SKM-1 (cell line): ENCODE data around the gene HSF2BP.
"Not testable (repeated sequence)": the region's sequence is repeated elsewhere in the genome, so short reads cannot be mapped to it uniquely, and the experiment has no call there.

Experiments used
- DNase-seq: peaks from one replicate; lab custom pipeline; 2025; ENCODE audit not compliant: unreplicated experiment; lab: John Stamatoyannopoulos, UW

Gene HSF2BP

DNA sequence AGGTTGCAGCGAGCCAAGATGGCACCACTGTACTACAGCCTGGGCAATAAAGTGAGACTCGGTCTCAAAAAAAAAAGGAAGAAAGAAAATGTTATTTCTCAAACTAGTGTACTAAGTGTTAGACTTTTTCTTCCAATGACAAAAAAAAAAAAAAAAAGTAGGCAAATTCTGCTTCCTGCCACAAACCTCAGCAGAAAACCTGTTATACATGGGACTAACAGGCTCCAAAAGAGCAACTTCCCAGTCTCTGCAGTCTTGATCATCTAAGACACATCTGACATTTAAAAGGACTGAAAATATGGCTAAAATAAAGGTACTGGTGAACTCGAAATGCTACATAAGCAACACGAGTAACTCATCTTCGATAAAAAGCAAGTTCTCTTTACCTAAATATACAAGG, 59.6 kb downstream of the HSF2BP start:
- no peak for DNase-seq

DNA sequence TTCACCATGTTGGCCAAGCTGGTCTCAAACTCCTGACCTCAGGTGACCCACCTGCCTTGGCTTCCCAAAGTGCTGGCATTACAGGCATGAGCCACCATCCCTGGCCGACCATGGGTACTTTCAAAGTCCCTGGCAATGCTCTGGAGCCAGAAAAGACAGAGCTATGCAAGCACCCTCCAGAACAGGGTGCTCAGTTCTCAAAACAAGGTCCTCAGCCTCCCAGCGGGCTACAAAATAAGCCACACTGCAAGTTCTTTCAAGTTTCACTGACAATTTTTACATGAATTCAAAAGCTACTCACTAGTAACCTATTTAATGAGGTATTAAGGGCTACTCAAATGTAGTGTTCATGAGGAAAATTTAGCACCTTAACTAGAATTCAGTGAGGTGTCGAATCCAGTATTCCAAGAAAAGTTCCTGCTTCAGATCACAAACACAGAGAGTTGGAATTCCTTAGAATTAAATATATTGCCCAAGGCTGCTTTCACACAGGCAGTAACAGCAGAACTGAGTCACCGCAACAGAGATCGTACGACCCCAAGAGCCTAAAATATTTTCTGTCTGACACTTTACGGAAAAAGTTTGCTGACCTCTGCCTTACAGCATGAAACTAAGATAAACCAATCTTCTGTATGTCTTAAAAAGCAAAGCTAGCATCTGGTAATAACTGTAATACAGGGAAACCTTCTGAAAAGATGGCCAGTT, 60.7 kb downstream of the HSF2BP start:
- DNase-seq = no peak

DNA sequence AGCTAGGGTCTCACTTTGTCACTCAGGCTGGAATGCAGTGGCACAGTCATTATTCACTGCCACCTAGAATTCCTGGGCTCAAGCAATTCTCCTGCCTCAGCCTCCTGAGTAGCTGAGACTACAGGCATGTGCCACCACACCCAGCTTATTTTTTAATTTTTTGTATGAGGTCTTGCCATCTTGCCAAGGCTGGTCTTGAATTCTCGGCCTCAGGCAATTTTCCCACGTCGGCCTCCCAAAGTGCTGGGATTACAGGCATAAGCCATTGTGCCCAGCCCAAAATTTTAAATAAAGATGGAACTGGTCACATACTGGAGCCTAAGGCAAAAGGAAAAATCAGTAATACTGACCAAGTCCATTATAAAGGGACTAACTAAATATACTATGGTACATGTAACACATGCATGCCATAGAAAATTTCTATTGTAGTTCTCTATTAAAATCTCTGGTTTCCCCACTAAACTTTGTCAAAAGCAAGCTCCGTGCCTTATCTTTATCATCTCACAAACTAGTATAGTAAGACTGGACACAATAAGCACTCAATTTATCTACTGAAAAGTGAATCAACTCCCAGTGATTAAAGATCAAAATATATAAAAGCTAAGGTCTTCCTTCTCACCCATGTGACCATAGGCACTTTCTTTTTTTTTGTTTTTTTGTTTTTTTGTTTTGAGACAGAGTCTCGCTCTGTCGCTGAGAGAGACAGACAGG, 61.6 kb downstream of the HSF2BP start:
- DNase-seq = no peak

DNA sequence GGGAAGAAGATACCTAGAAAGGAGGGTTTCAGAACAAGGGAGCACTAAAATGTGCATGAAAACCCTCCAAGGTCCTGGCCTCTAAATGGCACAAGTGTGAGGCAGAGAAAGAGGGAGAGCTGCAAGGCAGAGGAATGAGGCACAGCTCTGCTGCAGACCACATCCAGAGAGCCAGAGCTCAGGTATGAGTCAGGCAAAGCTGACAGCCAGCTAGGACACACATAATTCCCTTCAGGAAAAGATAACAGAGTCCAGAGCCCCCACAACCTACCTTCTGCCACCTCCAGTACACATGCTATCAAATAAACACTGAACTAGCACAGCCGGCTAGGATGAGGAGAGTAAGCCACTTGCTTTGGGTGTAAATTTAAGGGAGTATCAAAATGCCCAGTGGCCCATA, 62.2 kb downstream of the HSF2BP start:
- no peak for DNase-seq

- no peak for DNase-seq
These were observed 62.7 kb downstream of the HSF2BP start for GRCh38 chr21:43596616-43597015.

GRCh38 chr21:43595769-43596168, 63.5 kb downstream of the HSF2BP start:
- DNase-seq = not testable (repeated sequence)

GRCh38 chr21:43593078-43593477, 66.2 kb downstream of the HSF2BP start:
- DNase-seq = no peak

DNA sequence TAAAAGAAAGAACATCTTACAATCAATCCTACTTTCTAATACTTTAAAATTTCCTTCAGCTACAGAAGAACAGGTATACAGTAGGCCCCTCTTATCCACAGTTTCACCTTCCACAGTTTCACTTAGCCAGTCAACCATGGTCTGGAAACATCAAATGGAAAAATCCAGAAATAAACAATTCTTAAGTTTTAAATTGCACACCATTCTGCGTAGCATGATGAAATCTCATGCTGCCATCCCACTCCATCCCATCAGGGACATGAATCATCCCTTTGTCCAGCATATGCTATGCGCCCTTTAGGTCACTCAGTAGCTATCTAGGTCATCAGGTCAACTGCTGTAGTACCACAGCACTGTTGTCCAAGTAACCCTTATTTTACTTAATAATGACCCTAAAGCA, 67.7 kb downstream of the HSF2BP start:
- DNase-seq = no peak

GRCh38 chr21:43590194-43590593, 69.1 kb downstream of the HSF2BP start:
- no peak for DNase-seq

- no peak for DNase-seq
These were observed 70.3 kb downstream of the HSF2BP start for GRCh38 chr21:43588957-43589356.

DNA sequence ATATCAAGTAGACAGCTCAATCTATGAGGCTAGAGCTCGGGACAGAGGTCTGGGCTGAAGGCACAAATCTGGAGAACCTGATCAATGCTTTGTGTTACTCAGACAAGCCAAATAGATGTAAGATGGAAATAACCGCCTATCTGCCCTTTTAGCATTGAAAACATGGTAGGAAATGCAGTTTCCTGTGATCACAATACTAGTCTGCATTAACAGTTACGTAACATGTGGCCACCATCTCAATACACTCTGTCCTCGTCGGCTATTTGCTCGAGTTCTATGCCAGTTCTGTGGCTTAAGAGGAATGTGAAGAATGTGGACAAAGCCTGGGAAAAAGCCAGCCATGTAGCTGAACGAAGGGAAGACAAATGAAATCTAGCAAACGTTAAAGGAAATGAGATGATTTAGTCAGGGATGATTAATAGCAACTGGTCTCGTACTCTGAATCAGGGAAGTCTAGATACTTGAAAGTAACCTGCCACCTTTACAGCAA, 73.3 kb downstream of the HSF2BP start:
- no peak for DNase-seq

DNA sequence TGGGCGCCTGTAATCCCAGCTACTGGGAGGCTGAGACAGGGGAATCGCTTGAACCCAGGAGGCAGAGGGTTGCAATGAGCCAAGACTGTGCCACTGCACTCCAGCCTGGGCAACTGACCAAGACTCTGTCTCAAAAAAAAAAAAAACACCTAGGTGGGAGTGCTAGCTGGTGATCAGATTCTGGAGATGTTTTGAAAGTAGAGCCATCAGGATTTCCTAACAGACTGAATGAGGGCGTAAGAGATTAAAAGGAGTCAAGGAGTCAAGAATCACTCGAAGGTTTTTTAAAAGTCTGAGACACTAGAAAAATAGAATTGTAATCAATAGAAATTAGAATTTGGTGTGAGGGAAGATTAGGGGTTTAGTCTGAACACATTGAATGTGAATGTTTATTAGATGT, 73.8 kb downstream of the HSF2BP start:
- no peak for DNase-seq

- no peak for DNase-seq
These were observed 77.8 kb downstream of the HSF2BP start for GRCh38 chr21:43581453-43581852.

DNA sequence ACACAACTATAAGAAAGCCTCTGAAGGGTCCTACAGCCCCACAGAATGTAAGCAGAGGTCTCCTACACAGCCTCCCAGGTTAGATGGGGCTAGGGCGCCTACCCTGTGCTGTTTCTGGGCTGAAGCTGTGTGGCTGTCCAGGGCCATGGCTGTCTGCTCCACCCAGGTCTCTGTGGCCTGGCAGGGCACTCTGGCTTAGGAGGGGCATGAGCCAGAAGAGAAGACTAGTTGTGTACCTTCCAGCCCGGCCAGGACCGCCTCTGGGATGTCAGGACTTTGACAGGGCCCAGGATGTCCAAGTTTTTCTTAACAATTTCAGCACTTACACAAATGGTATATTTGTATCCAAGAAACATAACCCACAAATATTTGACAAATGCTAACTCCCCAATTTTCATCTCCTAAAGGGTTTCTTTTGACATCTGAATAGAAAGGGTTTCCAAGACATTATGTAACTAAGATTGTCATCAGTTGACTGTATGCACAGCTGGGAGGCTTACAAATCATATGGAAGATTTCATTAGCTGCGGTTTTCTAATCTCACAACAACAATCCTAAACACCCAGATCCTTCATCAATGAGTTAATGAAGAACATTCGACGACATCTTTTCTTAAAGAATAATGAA, 80.5 kb downstream of the HSF2BP start:
- DNase-seq = no peak

DNA sequence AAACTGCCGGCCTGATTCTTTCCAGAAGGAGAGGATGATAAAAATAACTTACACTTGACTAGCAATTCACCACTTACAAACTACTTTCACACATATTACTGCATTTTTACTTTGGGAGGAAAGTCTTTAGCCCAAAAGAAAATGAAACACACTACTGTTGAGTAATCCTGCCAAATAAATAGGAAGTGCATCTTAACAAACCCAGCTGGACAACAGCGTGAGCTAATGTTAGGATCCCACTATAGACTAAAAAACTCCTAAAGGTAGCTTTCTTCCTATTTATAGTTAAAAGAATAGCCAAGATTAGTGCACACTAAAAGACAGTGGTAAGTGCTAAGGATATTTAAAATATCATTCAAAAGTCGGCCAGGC, 83.8 kb downstream of the HSF2BP start:
- DNase-seq = no peak

GRCh38 chr21:43574741-43575472, 84.4 kb downstream of the HSF2BP start:
- no peak for DNase-seq

GRCh38 chr21:43573921-43574320, 85.4 kb downstream of the HSF2BP start:
- no peak for DNase-seq

DNA sequence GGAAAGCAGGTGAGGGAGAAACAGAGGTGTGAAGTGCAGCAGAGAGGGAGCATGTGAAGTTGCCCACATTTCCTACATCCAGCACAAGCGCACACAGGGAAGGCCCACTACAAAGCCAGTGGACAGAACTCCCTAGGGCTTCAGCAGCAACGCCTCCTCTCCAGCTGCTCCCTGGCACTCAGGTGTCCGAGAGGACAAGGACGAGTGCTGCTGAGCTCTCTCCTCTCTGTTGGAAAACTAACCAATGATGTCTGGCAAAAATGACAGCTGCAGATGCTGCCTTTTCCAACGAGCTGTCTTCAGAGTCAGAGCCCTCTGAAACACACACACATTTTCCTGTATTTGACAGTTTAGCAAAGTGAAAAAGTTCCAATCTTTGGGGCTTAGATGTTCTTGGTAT, 86.8 kb downstream of the HSF2BP start:
- DNase-seq = no peak

GRCh38 chr21:43571976-43572375, 87.3 kb downstream of the HSF2BP start:
- no peak for DNase-seq

DNA sequence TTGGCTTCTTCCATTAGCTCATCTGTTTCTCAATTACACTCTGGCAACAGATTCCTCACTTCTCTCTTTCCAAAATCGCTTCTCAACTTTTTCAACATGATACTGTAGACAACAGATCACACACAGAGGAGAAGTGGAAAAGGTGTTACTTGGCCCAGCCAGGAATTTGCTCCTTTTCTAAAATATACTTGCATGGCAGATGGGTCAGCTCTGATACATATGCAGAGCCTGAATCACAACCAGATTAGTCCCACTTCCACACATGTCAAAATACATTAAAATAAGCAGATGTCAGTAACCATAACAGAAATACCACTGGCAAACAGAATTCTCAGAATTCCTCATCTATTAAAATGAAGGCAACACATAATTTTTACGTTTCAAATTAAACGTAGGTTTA, 89.1 kb downstream of the HSF2BP start:
- DNase-seq = not testable (repeated sequence)

DNA sequence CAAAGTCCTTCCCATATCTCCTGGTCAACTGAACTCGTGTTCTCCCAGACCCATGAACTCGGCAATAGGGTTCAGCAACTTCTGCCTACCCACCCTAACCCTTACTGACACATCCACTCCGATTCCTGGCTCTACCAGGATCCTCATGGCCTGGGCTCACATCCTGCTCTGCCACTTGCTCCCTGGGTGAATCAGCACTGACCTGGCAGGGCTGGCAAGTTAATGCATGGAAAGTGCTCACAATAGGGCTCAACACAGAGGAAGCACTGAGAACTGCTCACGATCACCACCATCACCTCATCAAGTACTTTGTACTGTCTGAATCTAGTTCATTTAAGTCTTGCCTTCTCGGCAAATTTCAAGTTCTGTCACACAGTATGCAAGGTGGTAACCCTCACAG, 96.8 kb downstream of the HSF2BP start:
- not testable (repeated sequence) for DNase-seq
